ENCODE data around the gene USP24.

Gene USP24

DNA sequence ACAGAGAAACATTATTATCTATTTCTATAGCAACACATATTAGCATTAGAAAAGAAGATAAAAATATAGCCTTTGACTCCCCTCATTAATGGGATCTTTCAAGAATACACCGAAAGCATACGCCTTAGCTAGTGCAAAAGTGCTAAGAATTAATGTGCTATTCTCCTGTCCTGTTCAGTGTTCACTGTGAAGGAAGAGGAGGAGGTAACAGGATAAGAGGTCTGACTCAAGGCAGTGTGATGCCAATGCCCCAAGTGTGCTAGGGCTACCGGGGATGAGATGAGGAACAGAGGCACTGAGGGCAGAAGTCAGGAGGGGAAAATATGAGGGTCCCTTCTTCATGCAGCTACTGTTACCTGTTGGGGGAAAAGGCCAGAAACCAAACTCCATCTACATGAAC is 43.5 kb downstream of the USP24 start:
- WGBS (ENCODE audit: extremely low coverage, insufficient coverage, low lambda C conversion rate): no CpG with 5 or more reads among the region's 3 CpGs
- no peak overlapping the region for H3K4me3 ChIP-seq (ENCODE audit: low read length)

DNA sequence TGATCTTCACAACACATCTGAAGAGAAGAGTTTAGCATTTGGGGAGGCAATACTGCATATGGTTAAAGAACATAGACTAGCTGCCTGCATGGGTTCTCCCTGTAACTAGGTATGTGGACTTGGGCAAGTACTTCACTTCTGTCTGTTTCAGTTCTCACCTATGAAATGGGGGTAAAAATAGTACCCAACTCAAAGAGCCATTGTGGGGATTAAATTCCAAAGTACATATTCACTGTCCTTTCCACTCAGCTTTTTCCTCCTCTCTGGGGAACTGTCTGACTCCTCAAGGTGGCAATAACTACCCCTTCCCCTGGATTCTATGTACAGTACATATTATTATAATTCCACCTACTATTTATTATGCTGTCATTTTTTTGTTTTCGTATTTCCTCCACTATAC is 44.7 kb downstream of the USP24 start:
- no peaks in the 10 kb centered on the region for H3K27me3 ChIP-seq (ENCODE audit: insufficient read depth, low read length, poor library complexity)
- H3K36me3 ChIP-seq (ENCODE audit: control insufficient read depth, insufficient read depth, low read length): no peaks in the 10 kb centered on the region

More for the DNA sequence above, 43.5 kb downstream of the USP24 start:
- Histone ChIP-seq H3K79me2 (ENCODE audit: control insufficient read depth, insufficient read depth, low read length) (no peaks in the 10 kb centered on the region), H3K27me3 (ENCODE audit: insufficient read depth, low read length, poor library complexity) (no peaks in the 10 kb centered on the region), H3K79me1 (ENCODE audit: low read length) (no peaks in the 10 kb centered on the region), H2BK5ac (ENCODE audit: low read length) (no peak overlapping the region), H3K36me3 (ENCODE audit: control insufficient read depth, insufficient read depth, low read length) (no peaks in the 10 kb centered on the region), H2BK120ac (ENCODE audit: low read depth, low read length) (no peak overlapping the region), H3K18ac (ENCODE audit: low read length) (no peak overlapping the region), H3K23ac (ENCODE audit: low read length) (no peak overlapping the region), H4K8ac (ENCODE audit: low read depth, low read length) (no peak overlapping the region), H3K4me2 (ENCODE audit: low read length) (no peak overlapping the region), H3K4me1 (ENCODE audit: control insufficient read depth, low read depth, low read length) (no peaks in the 10 kb centered on the region), H4K5ac (ENCODE audit: low read length) (no peak overlapping the region), H3K56ac (ENCODE audit: low read length) (no peak overlapping the region), H2BK15ac (replicated peaks; ENCODE audit: low read depth) (no peak overlapping the region), H2AK5ac (ENCODE audit: low read length) (no peak overlapping the region), H3K27ac (ENCODE audit: low read depth, low read length) (no peak overlapping the region), H3K4ac (ENCODE audit: low read depth, low read length) (no peak overlapping the region), H3K9ac (ENCODE audit: low read length) (no peak overlapping the region)
- DNase-seq: no peak

DNA sequence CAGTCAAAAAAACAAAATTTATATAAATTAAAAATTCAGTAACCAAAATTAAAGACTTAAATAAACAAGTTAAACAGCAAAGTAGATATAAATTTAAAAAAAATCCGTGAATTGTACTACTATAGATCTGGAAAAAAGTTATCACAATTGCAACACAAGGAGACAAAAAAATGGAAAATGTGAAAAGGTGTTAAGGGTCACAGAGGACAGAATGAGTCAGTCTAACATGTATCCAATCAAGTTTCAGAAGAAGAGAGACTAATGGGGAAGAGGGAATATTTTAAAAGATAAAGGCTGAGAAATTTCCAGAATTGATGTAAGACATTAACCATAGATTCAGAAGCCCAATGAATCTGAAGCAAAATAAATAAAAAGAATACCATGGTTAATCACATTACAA is 46.0 kb downstream of the USP24 start:
- Histone ChIP-seq H2AK5ac (ENCODE audit: low read length) (no peak overlapping the region), H3K4me2 (ENCODE audit: low read length) (no peak overlapping the region), H2BK15ac (replicated peaks; ENCODE audit: low read depth) (no peak overlapping the region), H3K27ac (ENCODE audit: low read depth, low read length) (no peak overlapping the region), H3K4me3 (ENCODE audit: low read length) (no peak overlapping the region), H3K79me2 (ENCODE audit: control insufficient read depth, insufficient read depth, low read length) (no peaks in the 10 kb centered on the region), H3K79me1 (ENCODE audit: low read length) (no peaks in the 10 kb centered on the region), H4K8ac (ENCODE audit: low read depth, low read length) (no peak overlapping the region), H3K4me1 (ENCODE audit: control insufficient read depth, low read depth, low read length) (no peaks in the 10 kb centered on the region), H3K9ac (ENCODE audit: low read length) (no peak overlapping the region), H3K56ac (ENCODE audit: low read length) (no peak overlapping the region), H3K4ac (ENCODE audit: low read depth, low read length) (no peak overlapping the region), H2BK5ac (ENCODE audit: low read length) (no peak overlapping the region), H2BK120ac (ENCODE audit: low read depth, low read length) (no peak overlapping the region), H3K27me3 (ENCODE audit: insufficient read depth, low read length, poor library complexity) (no peaks in the 10 kb centered on the region), H4K5ac (ENCODE audit: low read length) (no peak overlapping the region), H3K36me3 (ENCODE audit: control insufficient read depth, insufficient read depth, low read length) (no peaks in the 10 kb centered on the region), H3K18ac (ENCODE audit: low read length) (no peak overlapping the region), H3K23ac (ENCODE audit: low read length) (no peak overlapping the region)
- no CpG with 5 or more reads among the region's 1 CpG for WGBS (ENCODE audit: extremely low coverage, insufficient coverage, low lambda C conversion rate)
- no peak for DNase-seq

More for the DNA sequence above, 44.7 kb downstream of the USP24 start:
- Histone ChIP-seq H4K8ac (ENCODE audit: low read depth, low read length) (no peak overlapping the region), H3K56ac (ENCODE audit: low read length) (no peak overlapping the region), H3K23ac (ENCODE audit: low read length) (no peak overlapping the region), H3K4me1 (ENCODE audit: control insufficient read depth, low read depth, low read length) (no peaks in the 10 kb centered on the region), H3K9ac (ENCODE audit: low read length) (no peak overlapping the region), H3K4me2 (ENCODE audit: low read length) (no peak overlapping the region), H3K79me1 (ENCODE audit: low read length) (no peaks in the 10 kb centered on the region), H3K79me2 (ENCODE audit: control insufficient read depth, insufficient read depth, low read length) (no peaks in the 10 kb centered on the region), H3K4ac (ENCODE audit: low read depth, low read length) (no peak overlapping the region), H2BK5ac (ENCODE audit: low read length) (no peak overlapping the region), H2AK5ac (ENCODE audit: low read length) (no peak overlapping the region), H4K5ac (ENCODE audit: low read length) (no peak overlapping the region), H2BK15ac (replicated peaks; ENCODE audit: low read depth) (no peak overlapping the region), H3K27ac (ENCODE audit: low read depth, low read length) (no peak overlapping the region), H3K18ac (ENCODE audit: low read length) (no peak overlapping the region), H3K4me3 (ENCODE audit: low read length) (no peak overlapping the region), H2BK120ac (ENCODE audit: low read depth, low read length) (no peak overlapping the region)
- 100% methylated on average over 1 of the region's 1 CpG for WGBS (ENCODE audit: extremely low coverage, insufficient coverage, low lambda C conversion rate)
- no peak for DNase-seq

DNA sequence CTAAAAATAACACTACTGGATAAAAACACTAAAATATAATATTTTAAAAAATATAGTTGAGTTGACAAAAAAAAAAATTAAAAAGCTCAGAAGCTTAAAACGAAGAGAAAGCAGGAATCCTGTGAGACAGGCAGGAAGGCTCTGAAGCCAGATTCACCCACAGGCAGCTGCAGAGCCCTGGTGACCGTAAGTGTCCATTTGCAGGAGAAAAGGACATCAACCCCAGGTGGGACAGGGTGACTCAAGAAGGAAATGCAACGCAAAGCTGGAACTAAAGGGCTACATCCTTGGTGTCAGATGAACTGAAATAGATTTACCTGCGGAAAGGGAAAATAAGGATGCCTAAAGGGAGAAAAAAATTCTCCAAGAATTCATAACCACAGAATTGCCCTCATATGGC is 46.8 kb downstream of the USP24 start:
- Histone ChIP-seq H3K56ac (ENCODE audit: low read length) (no peak overlapping the region), H2BK15ac (replicated peaks; ENCODE audit: low read depth) (no peak overlapping the region), H3K4me2 (ENCODE audit: low read length) (no peak overlapping the region), H3K27ac (ENCODE audit: low read depth, low read length) (no peak overlapping the region), H3K4ac (ENCODE audit: low read depth, low read length) (no peak overlapping the region), H3K4me3 (ENCODE audit: low read length) (no peak overlapping the region), H3K27me3 (ENCODE audit: insufficient read depth, low read length, poor library complexity) (no peaks in the 10 kb centered on the region), H4K8ac (ENCODE audit: low read depth, low read length) (no peak overlapping the region), H2AK5ac (ENCODE audit: low read length) (no peak overlapping the region), H4K5ac (ENCODE audit: low read length) (no peak overlapping the region), H3K4me1 (ENCODE audit: control insufficient read depth, low read depth, low read length) (no peaks in the 10 kb centered on the region), H3K23ac (ENCODE audit: low read length) (no peak overlapping the region), H2BK5ac (ENCODE audit: low read length) (no peak overlapping the region), H2BK120ac (ENCODE audit: low read depth, low read length) (no peak overlapping the region), H3K18ac (ENCODE audit: low read length) (no peak overlapping the region), H3K9ac (ENCODE audit: low read length) (no peak overlapping the region), H3K36me3 (ENCODE audit: control insufficient read depth, insufficient read depth, low read length) (no peaks in the 10 kb centered on the region), H3K79me1 (ENCODE audit: low read length) (no peaks in the 10 kb centered on the region), H3K79me2 (ENCODE audit: control insufficient read depth, insufficient read depth, low read length) (no peaks in the 10 kb centered on the region)
- WGBS (ENCODE audit: extremely low coverage, insufficient coverage, low lambda C conversion rate): no CpG with 5 or more reads among the region's 4 CpGs
- DNase-seq: peak; percentile 3

DNA sequence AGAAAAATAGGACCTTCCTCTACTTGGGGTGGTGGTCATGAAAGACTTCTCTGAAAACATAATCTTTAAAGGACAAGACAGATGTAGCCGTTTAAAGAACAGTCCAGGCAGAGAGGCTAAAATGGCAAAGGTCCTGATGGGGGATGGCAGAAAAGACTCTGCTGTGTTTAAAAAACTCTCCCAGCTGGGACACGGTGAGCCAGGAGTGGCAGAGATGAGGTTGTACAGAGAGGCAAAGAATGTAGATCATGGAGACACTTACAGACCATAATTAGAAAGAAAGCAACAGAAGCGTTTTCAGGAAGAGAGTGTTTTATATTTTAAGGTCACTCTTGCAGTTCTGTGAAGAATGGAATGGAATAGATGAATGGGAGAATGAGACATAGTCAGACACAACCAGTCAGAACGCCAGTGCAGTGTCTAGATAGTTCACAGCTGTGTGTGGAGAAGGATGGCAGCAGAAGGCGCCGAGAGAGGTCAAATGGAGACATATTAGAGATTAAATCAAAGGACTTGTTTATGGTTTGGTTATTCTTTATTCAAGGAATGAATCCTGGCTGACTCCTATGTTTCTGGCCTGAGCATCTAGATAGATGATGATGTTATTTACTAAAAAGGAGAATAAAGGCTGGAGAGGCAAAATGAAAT is 47.8 kb downstream of the USP24 start:
- Histone ChIP-seq H3K4me1 (ENCODE audit: control insufficient read depth, low read depth, low read length) (no peaks in the 10 kb centered on the region), H2BK120ac (ENCODE audit: low read depth, low read length) (no peak overlapping the region), H3K27me3 (ENCODE audit: insufficient read depth, low read length, poor library complexity) (no peaks in the 10 kb centered on the region), H3K4me3 (ENCODE audit: low read length) (no peak overlapping the region), H3K18ac (ENCODE audit: low read length) (no peak overlapping the region), H3K4ac (ENCODE audit: low read depth, low read length) (no peak overlapping the region), H3K23ac (ENCODE audit: low read length) (no peak overlapping the region), H3K27ac (ENCODE audit: low read depth, low read length) (no peak overlapping the region), H4K8ac (ENCODE audit: low read depth, low read length) (no peak overlapping the region), H4K5ac (ENCODE audit: low read length) (no peak overlapping the region), H3K79me1 (ENCODE audit: low read length) (no peaks in the 10 kb centered on the region), H3K56ac (ENCODE audit: low read length) (no peak overlapping the region), H3K79me2 (ENCODE audit: control insufficient read depth, insufficient read depth, low read length) (no peaks in the 10 kb centered on the region), H2BK15ac (replicated peaks; ENCODE audit: low read depth) (no peak overlapping the region), H2AK5ac (ENCODE audit: low read length) (no peak overlapping the region), H2BK5ac (ENCODE audit: low read length) (no peak overlapping the region), H3K4me2 (ENCODE audit: low read length) (no peak overlapping the region), H3K36me3 (ENCODE audit: control insufficient read depth, insufficient read depth, low read length) (no peaks in the 10 kb centered on the region), H3K9ac (ENCODE audit: low read length) (no peak overlapping the region)
- WGBS (ENCODE audit: extremely low coverage, insufficient coverage, low lambda C conversion rate): no CpG with 5 or more reads among the region's 6 CpGs
- no peak for DNase-seq

DNA sequence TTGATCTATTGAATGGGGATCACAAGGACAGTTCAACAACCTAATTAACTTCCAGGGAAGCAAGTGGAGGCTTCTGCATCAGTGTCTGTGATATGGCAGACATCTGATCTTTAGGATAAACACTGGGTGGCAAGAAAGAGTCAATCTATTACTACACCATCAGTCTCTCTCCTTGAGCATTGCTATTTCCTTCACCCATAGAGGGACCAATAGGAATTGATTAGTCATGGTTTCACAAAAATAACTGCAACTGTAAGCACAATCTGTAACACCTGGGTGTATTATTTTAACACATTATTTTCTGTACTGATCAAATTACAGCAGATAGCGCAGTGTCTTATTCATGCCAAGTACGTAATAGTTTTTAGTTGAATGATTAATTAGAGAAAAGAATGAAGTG is 50.3 kb downstream of the USP24 start:
- no peak overlapping the region for H3K56ac ChIP-seq (ENCODE audit: low read length)
- no peak overlapping the region for H3K4ac ChIP-seq (ENCODE audit: low read depth, low read length)
- H2BK5ac ChIP-seq (ENCODE audit: low read length): no peak overlapping the region
- H3K27ac ChIP-seq (ENCODE audit: low read depth, low read length): no peak overlapping the region
- H3K79me2 ChIP-seq (ENCODE audit: control insufficient read depth, insufficient read depth, low read length): no peaks in the 10 kb centered on the region
- H3K36me3 ChIP-seq (ENCODE audit: control insufficient read depth, insufficient read depth, low read length): no peaks in the 10 kb centered on the region
- H3K79me1 ChIP-seq (ENCODE audit: low read length): no peaks in the 10 kb centered on the region
- H3K4me2 ChIP-seq (ENCODE audit: low read length): no peak overlapping the region
- no peak overlapping the region for H4K8ac ChIP-seq (ENCODE audit: low read depth, low read length)
- H2AK5ac ChIP-seq (ENCODE audit: low read length): no peak overlapping the region
- H4K5ac ChIP-seq (ENCODE audit: low read length): no peak overlapping the region
- no CpG with 5 or more reads among the region's 2 CpGs for WGBS (ENCODE audit: extremely low coverage, insufficient coverage, low lambda C conversion rate)
- H3K27me3 ChIP-seq (ENCODE audit: insufficient read depth, low read length, poor library complexity): no peaks in the 10 kb centered on the region
- H3K4me3 ChIP-seq (ENCODE audit: low read length): no peak overlapping the region
- H2BK120ac ChIP-seq (ENCODE audit: low read depth, low read length): no peak overlapping the region
- peak; percentile 16 for DNase-seq
- no peak overlapping the region for H3K23ac ChIP-seq (ENCODE audit: low read length)
- H3K18ac ChIP-seq (ENCODE audit: low read length): no peak overlapping the region
- H2BK15ac ChIP-seq (replicated peaks; ENCODE audit: low read depth): no peak overlapping the region
- no peak overlapping the region for H3K9ac ChIP-seq (ENCODE audit: low read length)
- H3K4me1 ChIP-seq (ENCODE audit: control insufficient read depth, low read depth, low read length): no peaks in the 10 kb centered on the region
